Fibroblast of lung (primary cell): Measurements from ENCODE around the gene RADIL. TPM values are rescaled to one million over a fixed set of nuclear protein-coding genes. Genes with fewer than 3 reads are reported as not detected.

Source experiments
- DNase-seq, 2 donors: peaks; one replicate each; pipeline versions ENCODE4 v3.0.0 to v3.0.0-alpha.2; 2010; ENCODE audit warnings: low read depth in 2 of 2
- H2AFZ ChIP-seq: 2 replicates; pipeline ENCODE4 v1.5.1; 2012; ENCODE audit warnings: low read length, control low read depth, inconsistent platforms
- H3K27ac ChIP-seq: 2 replicates; pipeline ENCODE4 v1.5.1; 2011; ENCODE audit warnings: low read length, control low read depth; ENCODE audit not compliant: insufficient read depth
- H3K27me3 ChIP-seq: 2 replicates; pipeline ENCODE4 v1.5.1; 2011; ENCODE audit warnings: mild to moderate bottlenecking, low read length; ENCODE audit not compliant: control insufficient read depth, insufficient read depth
- H3K36me3 ChIP-seq: 2 replicates; pipeline ENCODE4 v1.5.1; 2011; ENCODE audit warnings: low read length; ENCODE audit not compliant: control insufficient read depth, insufficient read depth
- H3K4me1 ChIP-seq: 2 replicates; pipeline ENCODE4 v1.5.1; 2011; ENCODE audit warnings: low read length; ENCODE audit not compliant: control insufficient read depth, insufficient read depth; ENCODE audit errors: extremely low read depth
- H3K4me2 ChIP-seq: 2 replicates; pipeline ENCODE4 v1.5.1; 2011; ENCODE audit warnings: low read length, control low read depth; ENCODE audit not compliant: insufficient read depth; ENCODE audit errors: extremely low read depth
- H3K4me3 ChIP-seq, 4 experiments: fragments of 200-600 bp in 1 of 4; sonication (generic) in 1 of 4; replicated peaks in 1 of 4; 2 replicates each; pipeline ENCODE4 v1.5.1; 2011 to 2016; ENCODE audit warnings: low read length in 4 of 4, low read depth in 3 of 4, mild to moderate bottlenecking in 3 of 4, control low read depth in 2 of 4, inconsistent platforms in 1 of 4, mixed read lengths in 1 of 4; ENCODE audit not compliant: insufficient read depth in 1 of 4; ENCODE audit errors: control extremely low read depth in 1 of 4
- H3K79me2 ChIP-seq: 2 replicates; pipeline ENCODE4 v1.5.1; 2012; ENCODE audit warnings: mild to moderate bottlenecking, low read length, inconsistent platforms; ENCODE audit not compliant: control insufficient read depth, insufficient read depth
- H3K9ac ChIP-seq: 2 replicates; pipeline ENCODE4 v1.5.1; 2011; ENCODE audit warnings: mild to moderate bottlenecking, low read length, control low read depth; ENCODE audit not compliant: insufficient read depth
- H3K9me3 ChIP-seq: 2 replicates; pipeline ENCODE4 v1.5.1; 2012; ENCODE audit warnings: low read depth, low read length; ENCODE audit not compliant: control insufficient read depth, insufficient read depth
- H4K20me1 ChIP-seq: 2 replicates; pipeline ENCODE4 v1.5.1; 2011; ENCODE audit warnings: low read length; ENCODE audit not compliant: control insufficient read depth, insufficient read depth; ENCODE audit errors: extremely low read depth
- EZH2 ChIP-seq: IDR thresholded peaks from 2 replicates; pipeline ENCODE4 v1.5.1; 2012; ENCODE audit warnings: low read length, control low read depth, mild to moderate bottlenecking; ENCODE audit errors: missing control alignments
- polyA plus RNA-seq, 2 donors: library from polyadenylated mRNA; depleted of rRNA in 1 of 2; stranded (reverse) in 1 of 2; unstranded in 1 of 2; fragments of >200 nt; gene quantifications; 2 replicates each; pipeline ENCODE4 v1.2.1, GENCODE V29; 2011 to 2012; ENCODE audit warnings: missing spikeins in 1 of 2
- total RNA-seq: library from RNA; depleted of rRNA; stranded (reverse); fragments of >200 nt; gene quantifications from 2 replicates; pipeline ENCODE4 v1.2.1, GENCODE V29; 2014
- TF ChIP-seq, protein P1 (sequence below), 2 donors: IDR thresholded peaks in 1 of 2; conservative IDR thresholded peaks in 1 of 2; 1 replicate in 1 of 2; 2 replicates in 1 of 2; pipeline ENCODE4 v1.5.1; 2011 to 2012; ENCODE audit warnings: low read length in 2 of 2, control low read depth in 1 of 2, inconsistent platforms in 1 of 2, low read depth in 1 of 2, mild to moderate bottlenecking in 1 of 2

The RADIL gene
- total and polyA plus RNA-seq, 2 donors (not counting 1 experiment from before 2014, with no cell fraction given), result 0.33 to 0.85 TPM

DNA sequence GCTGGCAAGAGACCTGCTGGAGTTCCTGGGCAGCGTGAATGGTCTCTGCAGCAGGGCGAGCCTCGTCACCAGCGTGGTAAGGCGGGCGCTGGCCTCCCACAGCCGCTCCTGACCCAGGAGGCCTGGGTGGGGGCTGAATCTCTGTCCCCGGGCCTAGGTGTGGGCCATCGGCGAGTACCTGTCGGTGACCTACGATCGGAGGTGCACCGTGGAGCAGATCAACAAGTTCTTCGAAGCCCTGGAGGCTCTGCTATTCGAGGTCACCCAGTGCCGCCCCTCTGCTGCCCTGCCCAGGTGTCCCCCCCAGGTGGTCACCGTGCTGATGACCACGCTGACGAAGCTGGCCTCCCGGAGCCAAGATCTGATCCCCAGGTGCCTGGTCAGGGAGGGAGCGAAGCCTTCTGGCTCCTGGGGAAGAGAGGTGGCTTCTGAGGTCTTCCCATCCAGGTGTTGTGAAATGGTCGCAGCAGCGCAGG lies 93.0 kb downstream of the RADIL start:
- H3K4me2 ChIP-seq, result no peak overlapping the region
- H3K4me1 ChIP-seq, result peaks cover 2% of the 10 kb centered on the region
- no peak for DNase-seq
- peaks cover 40% of the 10 kb centered on the region for H3K36me3 ChIP-seq
- H3K9ac ChIP-seq, result no peak overlapping the region
- H4K20me1 ChIP-seq, result no peaks in the 10 kb centered on the region
- no peak overlapping the region for H2AFZ ChIP-seq
- H3K27ac ChIP-seq, result no peak overlapping the region
- no peaks in the 10 kb centered on the region for H3K27me3 ChIP-seq
- no peak overlapping the region for H3K4me3 ChIP-seq
- no peaks in the 10 kb centered on the region for H3K79me2 ChIP-seq
- no peaks in the 10 kb centered on the region for H3K9me3 ChIP-seq
- TF ChIP-seq EZH2, result no peak
- TF ChIP-seq, protein P1, sequence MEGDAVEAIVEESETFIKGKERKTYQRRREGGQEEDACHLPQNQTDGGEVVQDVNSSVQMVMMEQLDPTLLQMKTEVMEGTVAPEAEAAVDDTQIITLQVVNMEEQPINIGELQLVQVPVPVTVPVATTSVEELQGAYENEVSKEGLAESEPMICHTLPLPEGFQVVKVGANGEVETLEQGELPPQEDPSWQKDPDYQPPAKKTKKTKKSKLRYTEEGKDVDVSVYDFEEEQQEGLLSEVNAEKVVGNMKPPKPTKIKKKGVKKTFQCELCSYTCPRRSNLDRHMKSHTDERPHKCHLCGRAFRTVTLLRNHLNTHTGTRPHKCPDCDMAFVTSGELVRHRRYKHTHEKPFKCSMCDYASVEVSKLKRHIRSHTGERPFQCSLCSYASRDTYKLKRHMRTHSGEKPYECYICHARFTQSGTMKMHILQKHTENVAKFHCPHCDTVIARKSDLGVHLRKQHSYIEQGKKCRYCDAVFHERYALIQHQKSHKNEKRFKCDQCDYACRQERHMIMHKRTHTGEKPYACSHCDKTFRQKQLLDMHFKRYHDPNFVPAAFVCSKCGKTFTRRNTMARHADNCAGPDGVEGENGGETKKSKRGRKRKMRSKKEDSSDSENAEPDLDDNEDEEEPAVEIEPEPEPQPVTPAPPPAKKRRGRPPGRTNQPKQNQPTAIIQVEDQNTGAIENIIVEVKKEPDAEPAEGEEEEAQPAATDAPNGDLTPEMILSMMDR (conservative IDR thresholded peaks at IDR 0.05 in 1 of 2, IDR thresholded peaks at IDR 0.05 in 1 of 2; ENCODE audit: low read depth in 1 of 2, low read length in 2 of 2), result no peak

DNA sequence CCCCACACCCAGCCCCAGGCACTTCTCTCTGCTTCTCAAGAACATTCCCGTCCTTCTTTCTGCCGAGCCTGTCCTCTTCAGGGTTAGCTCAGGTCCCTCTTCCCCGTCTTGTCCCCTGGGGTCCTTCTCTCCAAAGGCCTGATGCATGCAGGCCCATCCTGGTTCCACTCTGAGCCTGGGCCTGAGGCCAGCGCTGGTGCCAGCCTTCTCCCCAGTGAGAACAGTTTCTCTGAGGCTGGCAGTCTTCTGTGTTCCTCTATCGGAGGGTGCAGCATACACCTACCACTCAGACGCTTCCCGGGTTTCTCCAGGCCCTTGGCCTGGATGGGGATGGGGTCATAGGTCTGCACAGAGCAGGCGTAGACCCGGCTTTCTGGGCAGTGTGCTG lies 93.4 kb downstream of the RADIL start:
- Histone ChIP-seq H3K36me3 (peaks cover 42% of the 10 kb centered on the region), H3K4me2 (no peak overlapping the region)
- TF ChIP-seq, protein P1 (conservative IDR thresholded peaks at IDR 0.05 in 1 of 2, IDR thresholded peaks at IDR 0.05 in 1 of 2; ENCODE audit: low read depth in 1 of 2, low read length in 2 of 2), result no peak

DNA sequence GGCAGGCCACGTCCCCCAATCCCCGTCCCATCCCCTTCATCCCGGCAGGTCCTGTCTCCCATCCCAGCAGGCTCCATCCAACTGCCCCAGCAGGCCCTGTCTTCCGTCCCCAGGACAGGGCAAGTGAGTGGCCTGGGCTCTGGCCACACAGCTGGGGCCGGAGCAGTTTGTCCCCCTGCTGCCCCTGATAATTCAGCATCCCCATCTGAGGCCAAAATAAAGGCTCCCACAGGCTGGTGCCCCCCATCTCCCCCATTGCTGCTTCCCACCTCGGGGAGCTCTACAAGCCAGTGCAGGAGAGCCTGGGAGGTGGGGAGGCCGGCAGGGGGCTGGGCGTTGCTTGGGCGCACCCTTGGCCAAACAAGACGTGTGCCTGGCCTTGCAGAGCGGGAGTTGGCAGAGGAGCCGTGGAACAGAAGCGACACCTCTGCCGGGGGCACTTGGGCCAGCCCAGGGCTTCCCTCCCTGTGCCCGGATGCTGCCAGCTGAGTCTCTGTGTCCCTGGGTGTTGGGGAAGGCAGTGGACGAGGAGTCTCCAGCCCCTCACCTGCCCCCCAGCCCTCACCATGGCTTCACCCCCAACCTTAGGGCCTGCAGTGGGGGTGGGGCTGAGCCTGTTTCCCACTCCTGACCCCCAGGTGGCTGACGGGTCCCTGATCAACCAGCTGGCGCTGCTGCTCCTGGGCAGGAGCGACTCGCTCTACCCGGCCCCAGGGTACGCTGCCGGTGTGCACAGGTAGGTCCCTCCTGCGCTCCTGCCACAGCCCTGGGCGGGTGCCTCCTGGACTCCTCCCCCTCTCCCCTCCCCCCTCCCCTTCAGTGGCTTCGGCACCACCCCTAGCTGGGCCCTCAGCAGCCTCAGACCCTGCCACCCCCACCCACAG lies 94.1 kb downstream of the RADIL start:
- Histone ChIP-seq H3K27me3 (no peaks in the 10 kb centered on the region), H2AFZ (no peak overlapping the region), H3K4me3 (no peak overlapping the region), H3K9me3 (no peaks in the 10 kb centered on the region), H3K36me3 (peaks cover 48% of the 10 kb centered on the region), H3K4me1 (peaks cover 2% of the 10 kb centered on the region), H4K20me1 (no peaks in the 10 kb centered on the region), H3K79me2 (no peaks in the 10 kb centered on the region), H3K4me2 (no peak overlapping the region), H3K27ac (no peak overlapping the region), H3K9ac (no peak overlapping the region)
- DNase-seq, result no peak
- TF ChIP-seq EZH2, result no peak
- TF ChIP-seq, protein P1 (conservative IDR thresholded peaks at IDR 0.05 in 1 of 2, IDR thresholded peaks at IDR 0.05 in 1 of 2; ENCODE audit: low read depth in 1 of 2, low read length in 2 of 2), result no peak

More for the DNA sequence above, 93.4 kb downstream of the RADIL start:
- no peaks in the 10 kb centered on the region for H3K9me3 ChIP-seq
- DNase-seq, result no peak
- H3K4me1 ChIP-seq, result peaks cover 2% of the 10 kb centered on the region
- no peak overlapping the region for H2AFZ ChIP-seq
- no peaks in the 10 kb centered on the region for H3K27me3 ChIP-seq
- no peak overlapping the region for H3K9ac ChIP-seq
- H4K20me1 ChIP-seq, result no peaks in the 10 kb centered on the region
- H3K4me3 ChIP-seq, result no peak overlapping the region
- no peaks in the 10 kb centered on the region for H3K79me2 ChIP-seq
- H3K27ac ChIP-seq, result no peak overlapping the region
